Measurements from ENCODE around the gene TTC23L.
"Not testable (repeated sequence)": the region's sequence is repeated elsewhere in the genome, so short reads cannot be mapped to it uniquely, and the experiment has no call there.

TTC23L gene, protein sequence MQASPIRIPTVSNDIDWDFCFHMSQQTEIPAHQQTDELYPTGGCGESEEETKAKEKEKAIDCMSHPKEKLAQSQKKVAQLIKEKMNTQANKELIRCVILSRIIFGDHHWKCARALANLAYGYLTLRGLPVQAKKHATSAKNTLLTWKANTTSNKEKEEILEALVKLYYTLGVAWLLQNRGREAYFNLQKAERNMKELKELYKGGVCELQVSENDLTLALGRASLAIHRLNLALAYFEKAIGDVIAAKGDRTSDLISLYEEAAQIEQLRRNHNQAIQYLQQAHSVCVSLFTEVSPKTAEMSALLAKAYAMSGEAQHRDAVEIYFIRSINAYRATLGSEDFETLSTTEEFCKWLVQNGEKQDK

DNA sequence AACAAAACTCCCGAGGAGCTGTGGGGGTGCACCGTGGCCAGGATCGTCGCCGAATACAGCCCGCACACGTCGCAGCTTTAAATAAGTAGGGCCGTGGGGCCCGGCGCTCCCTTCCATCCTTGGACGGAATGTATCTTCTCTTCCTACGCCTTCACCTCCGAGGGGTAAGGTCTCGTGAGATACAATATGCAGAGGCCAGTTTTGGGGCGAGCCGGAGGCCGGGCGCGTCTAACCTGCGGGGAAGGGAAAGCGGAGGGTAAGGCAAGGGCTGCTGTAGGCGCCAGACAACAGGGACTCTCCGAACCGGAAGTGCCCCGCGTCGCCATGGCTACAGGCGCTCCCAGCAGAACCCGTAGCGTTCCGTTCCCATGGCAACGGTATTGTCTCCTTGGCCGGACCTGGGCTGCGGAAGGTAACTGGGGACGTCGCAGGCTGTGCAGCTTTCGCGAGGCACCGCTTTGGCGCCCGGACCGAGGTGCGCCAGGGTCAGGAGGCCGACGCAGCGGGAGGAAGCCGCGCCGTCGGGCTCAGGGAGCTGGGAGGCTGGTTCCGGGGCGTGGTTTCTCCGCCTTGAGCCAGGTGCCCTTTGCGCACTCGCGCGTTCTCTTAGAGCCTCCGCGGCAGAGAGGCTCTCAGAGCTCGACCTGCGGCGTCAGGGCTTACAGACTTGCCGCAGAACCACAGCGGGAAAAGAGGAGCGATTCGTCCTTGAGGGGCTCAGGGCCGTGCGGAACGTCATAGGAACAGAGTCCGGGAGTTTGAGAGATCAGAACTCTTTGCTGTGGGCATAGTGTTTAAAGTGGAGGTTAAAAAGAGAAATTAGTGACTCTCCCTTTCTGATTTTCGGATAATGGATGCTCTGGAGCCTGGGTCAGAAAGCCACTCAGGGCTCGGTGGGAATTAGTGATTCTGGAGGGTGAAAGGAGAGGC, at the start of gene TTC23L:
Gene TTC23L, plus strand, starts transcription at position 380 of the 930 bp plus-strand sequence. CDS start 1,508 bp downstream, outside the sequence.
- DNase-seq, result peak; percentile 99

DNA sequence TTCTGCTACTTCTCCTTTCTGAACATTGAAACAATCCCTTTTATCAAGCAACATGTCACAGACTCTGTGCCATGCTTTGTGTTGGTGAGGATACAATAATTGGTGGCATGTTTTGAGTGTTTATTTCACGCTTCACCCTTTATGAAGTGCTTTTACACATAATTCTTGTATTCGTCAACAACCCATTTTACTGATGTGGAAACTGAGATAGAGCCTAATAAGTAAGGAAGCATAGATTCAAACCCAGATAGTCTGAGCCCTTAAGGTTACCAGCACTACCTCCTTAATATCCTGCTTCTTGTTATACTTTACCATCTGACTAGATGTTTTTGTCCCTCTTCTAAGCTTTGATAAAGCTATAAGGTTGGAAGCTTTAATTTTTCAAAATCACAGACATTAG, 49.3 kb upstream of the TTC23L start:
- no peak for DNase-seq

DNA sequence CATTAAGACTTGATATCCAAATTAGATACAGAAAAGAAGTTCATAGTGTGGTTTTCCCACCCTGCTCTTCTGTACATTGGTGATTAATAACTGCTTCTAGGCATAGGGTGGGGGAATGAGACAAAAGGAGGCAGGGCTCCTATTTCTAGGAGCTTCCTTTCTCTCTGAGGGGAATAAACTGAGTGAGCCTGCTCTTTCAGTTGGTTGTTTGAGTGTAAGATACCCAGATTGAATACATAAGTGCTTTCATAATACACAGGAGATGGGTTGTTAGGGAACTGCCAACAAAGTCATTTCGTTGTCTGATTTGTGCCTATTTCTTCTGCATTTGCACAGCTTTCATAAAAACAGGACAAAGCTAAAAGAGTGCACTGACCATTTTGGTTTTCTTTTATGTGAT, 48.9 kb upstream of the TTC23L start:
- DNase-seq, result no peak

DNA sequence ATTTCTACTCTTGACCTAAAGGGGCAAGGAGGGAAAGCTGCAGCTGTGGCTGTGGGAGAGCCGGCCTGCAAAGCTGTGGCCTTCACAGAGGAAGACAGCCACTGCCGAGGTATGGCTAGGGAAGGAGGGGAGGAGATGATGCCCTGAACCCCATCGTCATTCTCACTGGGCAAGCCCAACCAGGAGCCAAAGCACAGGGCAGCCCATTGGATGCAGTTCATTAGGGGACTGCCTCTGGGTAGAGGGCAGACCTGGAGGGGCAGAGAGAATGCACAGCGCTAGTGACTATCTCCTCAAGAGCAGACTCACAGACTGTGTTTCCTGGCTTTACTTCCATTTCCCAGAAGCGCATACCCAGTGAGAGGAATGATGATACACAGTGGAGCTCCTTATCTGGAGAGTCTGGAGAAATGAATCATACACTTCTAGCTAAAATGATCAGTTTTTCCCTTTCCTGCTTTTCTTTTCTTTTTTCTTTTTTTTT, 47.2 kb upstream of the TTC23L start:
- DNase-seq, result no peak

DNA sequence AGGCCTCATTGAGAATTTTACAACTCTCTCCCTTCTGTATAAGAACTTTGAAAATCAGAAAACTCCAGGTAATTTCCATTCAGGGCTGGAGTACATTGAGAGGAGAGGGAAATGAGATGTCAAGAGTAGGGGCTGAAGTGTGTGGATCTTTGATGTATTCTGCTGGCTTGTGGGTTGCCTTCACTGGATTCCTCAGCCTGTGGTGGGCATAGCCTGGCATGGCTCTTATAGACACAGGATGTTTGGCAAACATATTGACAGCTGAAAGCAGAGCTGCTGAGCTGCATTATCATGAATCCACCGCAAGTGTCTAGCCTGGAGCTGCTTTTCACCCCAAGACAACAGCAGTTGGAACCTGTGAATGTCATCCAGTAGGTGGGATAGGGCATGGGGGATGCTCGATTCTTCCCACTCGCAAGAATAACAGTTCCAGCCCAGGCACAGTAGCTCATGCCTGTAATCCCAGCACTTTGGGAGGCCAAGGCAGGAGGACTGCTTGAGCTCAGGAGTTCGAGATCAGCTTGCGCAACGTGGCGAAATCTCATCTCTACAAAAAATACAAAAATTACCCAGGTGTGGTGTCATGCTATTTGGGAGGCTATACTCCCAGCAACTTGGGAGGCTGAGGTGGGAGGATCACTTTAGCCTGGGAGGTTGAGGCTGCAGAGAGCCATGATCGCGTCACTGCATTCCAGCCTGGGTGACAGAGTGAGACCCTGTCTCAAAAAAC, 36.0 kb upstream of the TTC23L start:
- no peak for DNase-seq

DNA sequence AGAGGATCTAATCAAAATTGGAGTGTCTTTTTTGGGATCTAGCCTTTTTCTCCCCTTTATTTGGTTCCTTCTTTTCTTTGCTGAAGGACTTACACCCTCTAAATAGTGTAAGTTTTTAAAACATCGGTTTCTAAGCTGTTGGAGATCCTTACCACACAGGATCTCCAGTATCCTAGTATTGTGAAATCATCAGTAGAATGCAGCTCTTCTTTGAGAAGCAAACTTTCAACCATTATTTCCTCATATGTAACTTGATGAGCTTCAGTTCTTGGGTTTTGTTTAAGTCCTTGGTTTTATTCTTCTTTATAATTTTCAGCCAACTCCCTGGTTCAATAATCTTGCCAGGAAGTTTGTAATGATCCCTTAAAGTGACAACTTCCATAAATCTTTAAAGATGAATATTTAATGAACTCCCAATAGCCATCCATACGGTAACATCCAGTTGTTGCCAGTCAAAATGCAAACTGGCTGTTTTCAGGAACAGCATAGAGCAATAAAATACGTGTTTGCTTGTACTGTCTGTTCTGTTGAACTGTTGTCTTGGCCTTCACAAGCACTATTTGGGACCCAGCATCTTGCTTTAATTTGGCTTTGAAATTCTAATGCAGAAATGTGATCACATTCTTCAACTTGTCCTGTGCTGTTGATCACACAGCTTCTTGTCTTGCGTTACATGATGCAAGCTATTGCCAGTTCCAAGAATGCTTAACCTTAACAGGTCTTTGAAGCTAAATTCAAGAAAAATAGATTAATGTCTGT, 34.8 kb upstream of the TTC23L start:
- DNase-seq, result no peak

DNA sequence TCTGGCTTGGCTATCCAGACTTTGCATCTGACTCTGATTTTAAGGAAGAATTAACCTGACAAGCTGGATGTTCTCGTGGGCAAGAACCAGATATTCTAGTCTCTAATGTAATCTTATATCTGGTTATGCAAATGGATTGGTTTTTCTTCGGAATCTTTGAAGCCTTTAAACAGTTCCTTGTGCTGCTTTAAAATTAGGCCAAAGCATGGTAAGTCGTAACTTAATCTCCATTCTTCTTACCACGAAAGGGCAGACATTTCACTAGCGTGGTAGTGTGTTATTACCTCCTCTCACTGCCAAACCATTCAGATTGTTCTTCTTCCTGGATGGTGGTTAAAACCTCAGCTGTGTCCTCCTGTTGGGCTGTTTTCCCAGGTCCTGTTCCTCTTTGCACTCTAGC, 34.1 kb upstream of the TTC23L start:
- no peak for DNase-seq

DNA sequence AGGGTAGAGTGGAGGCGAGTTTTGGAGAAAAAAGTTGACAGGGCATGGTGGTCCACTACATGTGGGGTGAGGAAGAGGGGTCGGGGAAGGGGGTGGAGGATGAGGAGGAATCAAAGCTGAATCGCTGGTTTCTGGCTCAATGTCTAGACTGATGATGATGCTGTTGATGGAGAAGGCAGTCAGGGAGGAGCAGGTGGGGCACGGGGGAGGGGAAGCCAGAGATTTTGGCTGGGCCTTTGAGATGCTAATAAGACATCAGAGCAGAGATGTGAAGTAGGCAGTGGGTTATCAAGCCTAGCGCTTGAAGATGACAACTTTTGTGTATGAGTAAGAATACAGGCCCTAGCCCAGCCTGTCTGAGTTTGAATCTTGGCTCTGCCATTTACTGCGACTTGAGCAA, 32.4 kb upstream of the TTC23L start:
- no peak for DNase-seq

DNA sequence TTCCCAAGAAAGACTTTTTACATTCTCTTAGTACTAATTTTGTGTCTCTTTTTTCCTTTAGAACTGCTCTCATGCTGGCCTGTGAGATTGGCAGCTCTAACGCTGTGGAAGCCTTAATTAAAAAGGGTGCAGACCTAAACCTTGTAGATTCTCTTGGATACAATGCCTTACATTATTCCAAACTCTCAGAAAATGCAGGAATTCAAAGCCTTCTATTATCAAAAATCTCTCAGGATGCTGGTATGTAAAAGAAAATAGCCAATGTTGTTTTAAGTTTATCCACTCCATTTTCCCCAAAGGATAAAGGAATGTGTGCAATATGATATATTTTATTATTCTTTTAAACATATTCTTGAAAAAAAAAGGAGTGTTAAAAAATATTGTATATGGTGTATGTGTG, 27.3 kb upstream of the TTC23L start:
- no peak for DNase-seq

DNA sequence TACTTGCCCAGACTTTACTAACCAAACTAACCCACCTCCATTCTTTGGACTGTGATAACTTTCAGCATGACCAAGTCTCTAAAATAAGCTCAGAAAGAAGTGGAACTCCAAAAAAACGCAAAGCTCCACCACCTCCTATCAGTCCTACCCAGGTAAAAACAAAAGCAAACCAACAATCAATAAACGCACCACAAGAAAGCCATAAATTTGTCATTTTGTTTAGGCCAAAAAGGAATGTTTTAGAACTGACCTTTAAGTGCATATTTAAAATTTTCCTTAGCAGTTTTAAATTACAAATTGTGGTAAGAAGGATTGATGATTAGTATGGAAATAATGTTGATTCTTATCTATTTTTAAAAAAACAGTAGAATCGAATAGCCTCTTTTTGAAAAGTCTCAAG, 25.5 kb upstream of the TTC23L start:
- DNase-seq, result no peak

DNA sequence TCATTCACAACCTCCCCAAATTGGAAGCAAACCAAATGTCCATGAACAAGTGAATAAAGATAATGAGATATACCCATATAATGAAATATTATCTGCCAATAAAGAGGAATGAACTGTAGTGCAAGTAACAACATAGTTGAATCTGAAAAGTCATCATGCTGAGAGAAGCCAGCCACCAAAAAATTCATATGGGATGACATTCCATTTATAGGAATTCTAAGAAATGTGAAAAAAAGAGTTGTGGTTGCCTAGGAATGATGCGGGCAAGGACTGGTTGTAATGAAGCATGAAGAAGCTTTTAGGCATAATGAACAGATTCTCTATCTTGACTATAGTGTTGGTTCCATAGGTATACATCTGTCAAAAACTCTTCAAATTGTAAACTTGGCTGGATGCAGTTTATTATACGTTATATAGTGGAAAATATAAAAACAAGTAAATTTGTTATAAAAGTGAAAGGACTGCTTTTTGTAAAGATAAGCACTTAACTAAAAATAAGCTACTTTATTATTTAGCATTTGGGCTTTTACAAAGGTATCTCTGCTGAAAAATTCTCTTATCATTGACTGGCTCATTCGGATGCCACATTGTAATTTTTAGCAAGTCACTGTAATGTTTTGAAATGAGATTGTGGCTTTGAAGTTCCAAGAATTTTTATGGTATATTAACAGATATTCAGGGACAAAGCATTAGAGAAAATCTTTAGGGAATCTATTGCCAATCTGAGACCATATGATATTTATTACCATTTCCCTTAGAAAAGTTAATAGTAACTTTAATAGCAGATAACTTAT, 21.2 kb upstream of the TTC23L start:
- DNase-seq, result no peak

DNA sequence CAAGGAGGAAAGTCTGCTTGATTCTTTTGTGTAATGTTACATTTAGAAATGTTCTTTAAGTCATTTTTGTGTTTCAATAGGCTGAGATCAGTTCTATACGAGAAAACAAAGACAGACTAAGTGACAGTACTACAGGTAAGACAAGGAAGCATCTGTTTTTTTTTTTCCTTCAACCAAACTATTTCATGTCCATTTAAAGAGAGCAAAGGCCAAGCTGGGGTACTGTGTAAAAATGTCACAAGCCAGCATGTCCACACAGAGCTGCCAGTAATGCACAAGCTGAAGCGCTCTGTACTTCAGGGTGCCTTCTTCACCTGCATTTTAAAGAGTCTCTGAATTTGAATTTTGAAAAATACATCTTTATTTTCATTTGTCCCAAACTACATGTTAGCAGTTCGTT, 20.2 kb upstream of the TTC23L start:
- DNase-seq, result no peak

DNA sequence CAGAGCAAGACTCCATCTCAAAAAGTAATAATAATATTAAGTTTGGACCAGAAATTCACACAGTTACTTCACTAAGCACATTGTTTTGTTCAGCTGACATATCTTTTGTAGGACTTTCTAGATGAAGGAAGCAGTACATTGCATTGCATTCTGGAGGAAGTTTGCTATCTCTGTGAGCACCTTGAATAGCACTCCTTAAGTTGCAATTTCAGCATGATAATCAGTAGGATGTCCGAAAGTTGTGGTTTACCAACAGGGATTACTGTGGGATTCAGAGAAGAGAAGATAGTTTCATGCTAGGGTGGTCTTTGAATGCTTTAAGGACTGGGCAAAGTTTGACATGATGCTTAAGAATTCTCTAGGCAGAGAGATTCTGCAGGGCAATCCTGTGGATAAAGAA, 18.4 kb upstream of the TTC23L start:
- DNase-seq, result no peak

DNA sequence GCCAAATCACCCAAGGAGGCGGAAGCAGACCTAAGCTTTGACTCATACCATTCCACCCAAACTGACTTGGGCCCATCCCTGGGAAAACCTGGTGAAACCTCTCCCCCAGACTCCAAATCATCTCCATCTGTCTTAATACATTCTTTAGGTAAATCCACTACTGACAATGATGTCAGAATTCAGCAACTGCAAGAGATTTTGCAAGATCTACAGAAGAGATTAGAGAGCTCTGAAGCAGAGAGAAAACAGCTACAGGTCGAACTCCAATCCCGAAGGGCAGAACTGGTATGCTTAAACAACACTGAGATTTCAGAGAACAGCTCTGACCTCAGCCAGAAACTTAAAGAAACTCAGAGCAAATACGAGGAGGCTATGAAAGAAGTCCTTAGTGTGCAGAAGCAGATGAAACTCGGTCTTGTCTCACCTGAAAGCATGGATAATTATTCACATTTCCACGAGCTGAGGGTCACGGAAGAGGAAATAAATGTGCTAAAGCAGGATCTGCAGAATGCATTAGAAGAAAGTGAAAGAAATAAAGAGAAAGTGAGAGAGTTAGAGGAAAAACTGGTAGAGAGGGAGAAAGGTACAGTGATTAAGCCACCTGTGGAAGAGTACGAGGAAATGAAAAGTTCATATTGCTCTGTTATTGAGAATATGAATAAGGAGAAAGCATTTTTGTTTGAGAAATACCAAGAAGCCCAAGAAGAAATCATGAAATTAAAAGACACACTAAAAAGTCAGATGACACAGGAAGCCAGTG, 15.8 kb upstream of the TTC23L start:
- DNase-seq, result no peak

DNA sequence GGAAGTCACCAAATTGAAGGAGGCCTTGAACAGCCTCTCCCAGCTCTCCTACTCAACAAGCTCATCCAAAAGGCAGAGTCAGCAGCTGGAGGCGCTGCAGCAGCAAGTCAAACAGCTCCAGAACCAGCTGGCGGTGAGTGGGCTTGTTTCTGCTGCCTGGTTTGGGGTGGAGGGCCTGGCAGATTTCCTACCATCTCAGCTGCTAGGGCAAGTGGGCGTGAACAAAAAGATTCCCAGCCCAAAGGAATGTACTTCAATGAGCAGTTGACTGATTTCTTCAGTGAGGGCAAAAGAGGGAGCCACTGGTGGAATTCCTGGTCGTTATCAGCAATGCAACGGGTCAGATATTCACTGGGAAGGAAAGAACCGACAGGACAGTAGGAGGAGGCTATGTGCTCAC, 12.6 kb upstream of the TTC23L start:
- DNase-seq, result no peak

DNA sequence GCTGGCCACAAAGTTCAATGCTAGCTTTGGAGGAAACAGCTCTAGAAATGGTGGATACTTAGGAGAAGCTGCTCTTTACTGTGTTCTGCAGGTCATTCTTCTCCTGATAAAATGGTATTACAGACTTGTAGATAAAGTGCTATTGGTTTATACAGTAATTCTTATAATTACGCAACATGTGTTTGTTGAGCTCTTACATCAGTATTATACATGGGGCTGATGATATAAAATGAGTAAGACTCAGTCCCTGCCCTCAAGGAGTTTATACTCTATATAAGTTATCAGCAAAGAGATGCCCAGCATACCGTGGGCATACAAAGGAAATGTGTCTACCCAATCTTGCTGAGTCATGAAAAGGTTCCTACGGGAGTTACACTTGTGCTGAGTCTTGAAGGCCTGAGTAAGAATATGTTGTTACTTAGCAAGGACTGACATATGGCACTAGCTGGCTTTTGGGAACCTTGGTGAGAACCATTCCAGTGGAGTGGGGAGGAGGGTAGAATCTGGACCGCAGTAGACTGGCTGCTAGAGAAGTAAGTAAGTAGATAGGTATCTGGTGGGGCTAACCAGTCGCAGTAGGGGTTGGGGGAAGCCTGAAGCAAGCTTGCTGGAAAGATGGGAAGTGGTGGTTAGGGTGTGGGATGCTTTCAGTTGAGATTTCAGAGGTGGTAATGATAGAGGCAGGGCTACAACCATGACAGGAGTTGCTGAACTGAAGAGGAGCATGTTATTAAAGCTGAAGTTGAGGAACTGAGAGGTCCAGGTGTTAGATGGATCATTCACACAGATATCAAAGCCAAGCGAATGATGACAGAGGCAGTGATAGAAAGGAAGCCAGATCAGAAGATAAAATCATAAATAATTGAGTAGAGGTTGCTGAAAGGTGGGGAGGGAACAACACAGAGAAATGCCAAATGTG, 11.1 kb upstream of the TTC23L start:
- DNase-seq, result no peak

DNA sequence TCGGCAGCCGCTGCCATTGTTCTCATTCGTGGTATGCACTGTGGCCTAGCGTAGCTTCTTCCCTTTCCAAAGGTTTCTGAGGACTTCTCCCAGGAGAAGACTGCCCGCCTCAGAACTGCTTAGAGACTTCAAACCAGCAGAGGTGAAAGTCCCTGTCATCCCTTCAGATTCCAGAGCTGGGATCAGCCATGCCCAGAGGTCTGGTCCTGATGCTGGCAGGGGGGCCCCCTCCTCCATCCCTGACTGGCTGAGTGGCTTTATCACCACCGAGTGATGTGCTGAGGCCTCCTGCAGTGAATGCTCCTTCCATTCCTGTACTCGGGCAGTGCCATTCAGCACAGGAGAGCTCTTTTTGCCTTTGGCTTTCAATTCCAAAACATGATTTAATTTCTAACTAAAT, 8.1 kb upstream of the TTC23L start:
- DNase-seq, result not testable (repeated sequence)

DNA sequence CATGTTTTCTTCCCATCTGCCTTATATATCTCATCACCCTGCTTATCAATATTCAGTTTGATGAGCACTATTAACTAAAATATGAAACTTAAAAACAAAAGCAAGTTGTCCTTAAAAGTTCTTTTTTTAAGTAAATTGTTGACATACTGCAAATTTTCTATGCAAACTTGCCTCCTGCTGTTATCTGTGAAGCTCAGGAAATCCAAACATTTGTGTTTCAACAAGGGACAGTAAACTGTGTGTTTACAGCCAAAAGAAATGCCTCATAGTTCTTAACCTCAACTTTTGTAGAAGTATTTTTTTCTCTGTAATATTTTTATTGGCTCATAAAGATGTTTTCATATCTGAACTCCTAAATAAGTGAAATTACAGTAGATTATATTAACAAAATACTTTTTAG, 7.7 kb upstream of the TTC23L start:
- DNase-seq, result no peak

DNA sequence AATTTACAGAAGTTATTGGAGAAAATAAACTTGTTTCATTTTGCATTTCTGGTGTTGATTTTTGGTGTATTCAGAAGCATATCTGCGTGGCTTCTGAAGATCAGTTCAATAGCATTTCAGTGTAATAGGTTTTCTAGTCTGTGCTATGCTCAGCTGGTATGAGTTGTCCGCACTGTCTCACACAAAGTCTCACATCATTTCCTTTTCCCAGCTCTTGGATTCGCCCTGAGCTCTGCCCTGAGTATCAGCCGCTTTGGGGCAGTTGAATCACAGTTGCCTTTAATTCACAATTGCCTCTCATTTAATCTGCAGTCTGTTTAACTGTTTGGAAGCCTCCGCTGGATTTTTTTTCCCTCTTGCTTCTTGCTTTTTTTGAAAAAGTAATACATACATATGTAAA, 6.4 kb upstream of the TTC23L start:
- DNase-seq, result no peak

DNA sequence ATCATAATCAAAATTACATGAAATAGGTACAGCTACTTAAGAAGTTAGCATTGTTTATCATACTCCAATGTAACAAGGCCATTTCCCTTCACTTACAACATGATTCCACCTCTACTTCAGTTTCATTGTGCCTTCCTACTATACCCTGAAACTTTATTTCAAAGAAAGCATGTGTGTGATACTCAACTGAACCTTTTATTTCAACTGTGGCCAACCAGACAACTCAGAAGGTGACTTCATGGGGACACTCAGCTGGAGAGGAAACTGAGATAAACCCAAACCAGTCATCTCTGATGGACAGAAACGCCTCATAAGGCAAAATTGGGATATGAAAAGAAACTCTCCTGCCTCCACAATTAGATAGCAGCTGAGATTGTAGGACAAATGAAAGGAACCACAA, 5.9 kb upstream of the TTC23L start:
- DNase-seq, result no peak

Measured in retina (tissue), 1 donor.